Measurements from ENCODE around the gene PSMD1. TPM values are rescaled to one million over a fixed set of nuclear protein-coding genes. Genes with fewer than 3 reads are reported as not detected.
A peak's percentile ranks its signal among the peaks of the same experiment; 100 is the strongest.

Gene PSMD1
- total and polyA plus RNA-seq, 2 donors, result 40.4 to 87.6 TPM

DNA sequence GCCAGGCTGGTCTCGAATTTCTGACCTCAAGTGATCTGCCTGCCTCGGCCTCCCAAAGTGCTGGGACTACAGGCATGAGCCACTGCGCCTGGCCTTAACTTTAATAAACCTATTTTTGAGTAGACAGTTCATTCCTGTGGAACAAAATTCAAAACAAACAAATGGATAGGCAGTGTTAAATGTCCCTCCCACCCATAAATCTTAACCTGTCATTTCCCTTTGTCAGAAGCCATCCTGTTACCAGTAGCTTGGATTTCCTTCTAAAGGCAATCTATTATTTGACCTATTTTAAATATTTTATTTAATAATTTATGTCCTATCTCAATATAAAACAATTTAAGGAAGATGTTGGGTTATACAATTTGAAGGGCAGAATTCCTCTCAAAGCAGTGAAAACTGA is 25.9 kb upstream of the PSMD1 start:
- 88% methylated on average over 3 of the region's 3 CpGs for WGBS
- Histone ChIP-seq H3K4me1 (ENCODE audit: control insufficient read depth in 2 of 2, insufficient read depth in 2 of 2, low read length in 2 of 2) (no peaks in the 10 kb centered on the region), H3K36me3 (ENCODE audit: control insufficient read depth in 2 of 2, insufficient read depth in 2 of 2, low read length in 1 of 2) (no peaks in the 10 kb centered on the region), H3K27ac (ENCODE audit: low read depth in 1 of 2, low read length in 1 of 2) (no peak overlapping the region), H3K4me3 (ENCODE audit: low read length in 2 of 2) (no peak overlapping the region), H3K9me3 (ENCODE audit: control insufficient read depth in 2 of 2, insufficient read depth in 1 of 2, low read length in 1 of 2) (no peaks in the 10 kb centered on the region), H3K27me3 (ENCODE audit: control insufficient read depth in 2 of 2, insufficient read depth in 1 of 2, low read length in 1 of 2) (peaks cover 7 to 40% of the 10 kb centered on the region in 2 donors)
- no peak for DNase-seq (ENCODE audit: low read depth in 6 of 9, low spot score in 9 of 9)

DNA sequence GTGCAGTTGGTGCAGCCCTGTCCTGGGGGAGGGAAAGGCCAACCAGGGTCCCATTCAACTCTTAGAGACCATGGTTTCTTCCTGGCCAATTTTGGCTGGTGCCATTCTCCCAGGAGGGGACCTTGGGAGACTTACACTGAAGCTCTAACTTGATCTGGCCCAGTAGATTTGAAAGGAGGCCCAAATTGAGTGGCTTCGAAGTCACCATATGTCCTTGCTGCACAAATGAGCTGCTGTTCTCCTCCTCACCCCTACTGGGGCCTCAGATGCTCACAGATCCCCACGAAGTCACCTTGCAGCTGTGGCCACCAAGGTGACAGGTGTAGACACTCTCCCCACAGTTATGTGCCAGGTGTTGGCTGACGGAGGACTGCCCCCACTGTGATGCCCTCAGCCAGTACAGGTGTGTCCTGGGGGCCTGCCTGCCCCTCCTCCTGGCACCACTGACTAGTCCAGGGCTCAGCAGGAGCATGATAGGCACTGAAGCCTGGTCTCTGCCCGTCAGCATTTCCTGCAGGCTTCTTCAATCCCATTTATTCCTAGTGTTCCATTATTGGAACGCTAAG is 24.0 kb upstream of the PSMD1 start:
- no peak overlapping the region for H3K27ac ChIP-seq (ENCODE audit: low read depth in 1 of 2, low read length in 1 of 2)
- no peak overlapping the region for H3K4me3 ChIP-seq (ENCODE audit: low read length in 2 of 2)
- no peak for DNase-seq (ENCODE audit: low read depth in 6 of 9, low spot score in 9 of 9)
- peaks cover 26 to 56% of the 10 kb centered on the region in 2 donors for H3K27me3 ChIP-seq (ENCODE audit: control insufficient read depth in 2 of 2, insufficient read depth in 1 of 2, low read length in 1 of 2)
- no peaks in the 10 kb centered on the region for H3K9me3 ChIP-seq (ENCODE audit: control insufficient read depth in 2 of 2, insufficient read depth in 1 of 2, low read length in 1 of 2)
- WGBS, result 80% methylated on average over 5 of the region's 5 CpGs
- no peaks in the 10 kb centered on the region for H3K36me3 ChIP-seq (ENCODE audit: control insufficient read depth in 2 of 2, insufficient read depth in 2 of 2, low read length in 1 of 2)
- H3K4me1 ChIP-seq (ENCODE audit: control insufficient read depth in 2 of 2, insufficient read depth in 2 of 2, low read length in 2 of 2), result no peaks in the 10 kb centered on the region

DNA sequence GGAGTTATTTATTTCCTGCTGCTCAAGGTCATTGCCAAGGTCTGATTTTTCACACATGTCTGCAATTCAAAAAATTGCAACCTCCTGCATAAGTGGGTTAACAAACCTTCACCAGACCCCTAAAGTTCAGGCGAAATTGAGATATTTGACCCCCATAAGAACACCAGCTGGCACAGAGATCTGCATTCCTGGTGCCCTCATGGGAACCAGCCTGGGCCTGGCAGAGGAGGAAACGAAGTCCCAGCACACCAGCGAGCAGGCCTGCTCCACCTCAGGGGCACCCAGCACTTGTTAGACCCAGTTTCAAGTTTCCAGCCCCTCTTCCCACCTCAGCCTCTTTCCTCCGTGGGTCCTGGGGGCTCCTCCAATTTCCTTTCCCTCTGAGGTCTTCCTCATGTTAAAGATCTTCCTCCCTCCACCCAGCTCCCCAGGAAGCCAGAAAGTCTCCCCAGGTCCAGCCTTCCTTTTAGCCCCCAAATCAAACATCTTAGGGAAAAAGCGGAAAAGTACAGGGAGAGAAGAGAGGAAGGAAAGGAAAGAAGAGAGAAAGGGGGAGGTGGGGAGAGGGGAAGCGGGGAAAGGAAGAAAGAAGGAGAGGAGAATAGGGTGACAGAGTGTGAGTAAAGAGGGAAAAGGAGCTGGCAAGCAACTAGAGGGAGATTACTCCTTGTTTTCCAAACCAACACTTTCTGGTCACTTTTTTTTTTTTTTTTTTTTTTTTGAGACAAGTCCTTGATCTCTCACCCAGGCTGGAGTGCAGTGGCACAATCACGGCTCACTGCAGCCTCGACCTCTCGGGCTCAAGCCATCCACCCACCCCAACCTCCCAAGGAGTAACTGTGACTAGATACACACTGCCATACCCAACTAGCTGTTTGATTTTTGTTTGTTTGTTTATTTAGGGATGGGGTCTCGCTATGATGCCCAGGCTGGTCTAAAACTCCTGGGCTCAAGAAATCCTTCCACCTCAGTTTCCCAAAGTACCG is 23.2 kb upstream of the PSMD1 start:
- Histone ChIP-seq H3K36me3 (ENCODE audit: control insufficient read depth in 2 of 2, insufficient read depth in 2 of 2, low read length in 1 of 2) (no peaks in the 10 kb centered on the region), H3K27ac (ENCODE audit: low read depth in 1 of 2, low read length in 1 of 2) (no peak overlapping the region), H3K27me3 (ENCODE audit: control insufficient read depth in 2 of 2, insufficient read depth in 1 of 2, low read length in 1 of 2) (peaks cover 33 to 58% of the 10 kb centered on the region in 2 donors), H3K4me1 (ENCODE audit: control insufficient read depth in 2 of 2, insufficient read depth in 2 of 2, low read length in 2 of 2) (peaks cover 0 to 3% of the 10 kb centered on the region in 2 donors), H3K4me3 (ENCODE audit: low read length in 2 of 2) (no peak overlapping the region), H3K9me3 (ENCODE audit: control insufficient read depth in 2 of 2, insufficient read depth in 1 of 2, low read length in 1 of 2) (no peaks in the 10 kb centered on the region)
- DNase-seq (ENCODE audit: low read depth in 6 of 9, low spot score in 9 of 9), result no peak
- WGBS, result 88% methylated on average over 11 of the region's 11 CpGs

DNA sequence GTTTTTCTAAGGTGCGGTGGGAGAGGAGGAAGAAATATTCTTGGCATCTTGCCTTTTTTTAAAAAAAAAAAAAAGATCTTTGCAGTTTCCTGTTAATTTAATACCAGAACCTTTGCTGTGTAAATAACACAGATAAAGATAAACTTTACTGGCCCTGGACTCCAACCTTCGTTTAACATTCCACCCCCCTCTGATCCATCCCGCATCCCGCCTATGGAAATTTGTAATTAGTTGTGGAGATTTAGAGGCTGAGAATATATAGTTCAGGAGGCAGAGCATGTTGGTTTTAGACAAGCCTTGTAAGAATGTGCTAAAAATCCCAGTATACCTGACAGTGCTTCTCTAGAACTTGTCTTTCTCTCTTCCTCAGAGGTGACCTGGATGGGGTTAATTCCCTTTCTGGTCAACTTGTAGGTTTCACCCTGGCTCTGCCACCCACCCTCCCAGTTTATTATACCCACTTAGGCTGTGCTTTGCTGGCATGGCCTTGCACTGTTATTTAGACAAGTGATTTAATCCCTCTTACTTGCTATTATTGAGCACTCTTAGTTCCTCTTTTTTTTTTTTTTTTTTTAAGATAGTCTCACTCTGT is 22.3 kb upstream of the PSMD1 start:
- no peaks in the 10 kb centered on the region for H3K36me3 ChIP-seq (ENCODE audit: control insufficient read depth in 2 of 2, insufficient read depth in 2 of 2, low read length in 1 of 2)
- peaks cover 0 to 3% of the 10 kb centered on the region in 2 donors for H3K4me1 ChIP-seq (ENCODE audit: control insufficient read depth in 2 of 2, insufficient read depth in 2 of 2, low read length in 2 of 2)
- no peak overlapping the region for H3K27ac ChIP-seq (ENCODE audit: low read depth in 1 of 2, low read length in 1 of 2)
- H3K27me3 ChIP-seq (ENCODE audit: control insufficient read depth in 2 of 2, insufficient read depth in 1 of 2, low read length in 1 of 2), result peaks cover 41 to 68% of the 10 kb centered on the region in 2 donors
- no peak for DNase-seq (ENCODE audit: low read depth in 6 of 9, low spot score in 9 of 9)
- no peak overlapping the region for H3K4me3 ChIP-seq (ENCODE audit: low read length in 2 of 2)
- 40% methylated on average over 4 of the region's 4 CpGs for WGBS
- H3K9me3 ChIP-seq (ENCODE audit: control insufficient read depth in 2 of 2, insufficient read depth in 1 of 2, low read length in 1 of 2), result no peaks in the 10 kb centered on the region

DNA sequence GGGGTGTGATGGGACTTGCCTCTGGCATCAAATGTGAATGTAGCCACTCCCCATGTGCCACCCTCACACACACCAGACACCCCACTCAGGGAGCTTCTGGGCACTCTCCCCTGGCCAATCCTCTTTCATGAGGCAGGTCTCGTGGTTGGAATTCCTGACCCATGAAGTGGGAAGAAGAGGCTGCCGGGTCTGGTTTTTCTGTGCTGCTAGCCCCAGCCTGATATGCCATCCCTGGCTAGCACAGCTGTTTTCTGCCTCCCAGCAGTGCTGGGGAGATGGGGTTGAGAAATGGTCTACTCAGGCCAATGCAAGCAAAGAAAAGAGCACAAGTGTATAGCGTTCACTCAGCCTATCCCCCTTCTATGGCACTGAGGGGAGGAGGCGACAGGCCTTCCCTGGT is 20.5 kb upstream of the PSMD1 start:
- Histone ChIP-seq H3K27ac (ENCODE audit: low read depth in 1 of 2, low read length in 1 of 2) (no peak overlapping the region), H3K27me3 (ENCODE audit: control insufficient read depth in 2 of 2, insufficient read depth in 1 of 2, low read length in 1 of 2) (peaks cover 48 to 85% of the 10 kb centered on the region in 2 donors), H3K4me3 (ENCODE audit: low read length in 2 of 2) (no peak overlapping the region), H3K9me3 (ENCODE audit: control insufficient read depth in 2 of 2, insufficient read depth in 1 of 2, low read length in 1 of 2) (no peaks in the 10 kb centered on the region), H3K36me3 (ENCODE audit: control insufficient read depth in 2 of 2, insufficient read depth in 2 of 2, low read length in 1 of 2) (no peaks in the 10 kb centered on the region), H3K4me1 (ENCODE audit: control insufficient read depth in 2 of 2, insufficient read depth in 2 of 2, low read length in 2 of 2) (peaks cover 0 to 3% of the 10 kb centered on the region in 2 donors)
- no peak for DNase-seq (ENCODE audit: low read depth in 6 of 9, low spot score in 9 of 9)
- WGBS, result 92% methylated on average over 4 of the region's 4 CpGs

DNA sequence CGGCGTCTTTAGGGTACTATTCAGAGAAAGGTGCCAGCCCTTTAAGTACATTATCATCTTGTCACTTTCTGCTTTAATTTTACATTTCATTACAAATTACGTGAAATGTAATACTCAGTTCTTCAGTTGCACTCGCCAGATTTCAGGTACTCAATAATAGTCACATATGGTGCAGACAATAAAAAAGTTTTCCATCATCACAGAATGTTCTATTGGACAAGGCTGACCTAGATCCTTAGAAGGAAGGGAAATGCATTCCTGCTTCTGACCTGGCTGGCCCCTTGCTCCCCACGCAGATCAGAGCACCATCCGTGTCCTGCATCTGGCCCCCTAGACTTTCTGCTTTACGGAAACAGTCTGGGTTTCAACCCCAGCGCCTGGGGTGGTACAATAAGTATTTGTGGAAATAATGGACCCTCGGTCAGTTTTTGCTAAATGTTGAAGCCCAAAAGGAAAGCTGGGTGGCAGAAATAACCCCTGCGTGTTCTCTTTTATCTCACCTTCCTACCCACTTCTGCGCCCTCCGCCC is 20.0 kb upstream of the PSMD1 start:
- WGBS, result 74% methylated on average over 12 of the region's 12 CpGs
- Histone ChIP-seq H3K27me3 (ENCODE audit: control insufficient read depth in 2 of 2, insufficient read depth in 1 of 2, low read length in 1 of 2) (peaks cover 48 to 90% of the 10 kb centered on the region in 2 donors), H3K4me1 (ENCODE audit: control insufficient read depth in 2 of 2, insufficient read depth in 2 of 2, low read length in 2 of 2) (peaks cover 0 to 3% of the 10 kb centered on the region in 2 donors), H3K27ac (ENCODE audit: low read depth in 1 of 2, low read length in 1 of 2) (no peak overlapping the region), H3K9me3 (ENCODE audit: control insufficient read depth in 2 of 2, insufficient read depth in 1 of 2, low read length in 1 of 2) (no peaks in the 10 kb centered on the region), H3K36me3 (ENCODE audit: control insufficient read depth in 2 of 2, insufficient read depth in 2 of 2, low read length in 1 of 2) (no peaks in the 10 kb centered on the region), H3K4me3 (ENCODE audit: low read length in 2 of 2) (no peak overlapping the region)
- no peak for DNase-seq (ENCODE audit: low read depth in 6 of 9, low spot score in 9 of 9)

DNA sequence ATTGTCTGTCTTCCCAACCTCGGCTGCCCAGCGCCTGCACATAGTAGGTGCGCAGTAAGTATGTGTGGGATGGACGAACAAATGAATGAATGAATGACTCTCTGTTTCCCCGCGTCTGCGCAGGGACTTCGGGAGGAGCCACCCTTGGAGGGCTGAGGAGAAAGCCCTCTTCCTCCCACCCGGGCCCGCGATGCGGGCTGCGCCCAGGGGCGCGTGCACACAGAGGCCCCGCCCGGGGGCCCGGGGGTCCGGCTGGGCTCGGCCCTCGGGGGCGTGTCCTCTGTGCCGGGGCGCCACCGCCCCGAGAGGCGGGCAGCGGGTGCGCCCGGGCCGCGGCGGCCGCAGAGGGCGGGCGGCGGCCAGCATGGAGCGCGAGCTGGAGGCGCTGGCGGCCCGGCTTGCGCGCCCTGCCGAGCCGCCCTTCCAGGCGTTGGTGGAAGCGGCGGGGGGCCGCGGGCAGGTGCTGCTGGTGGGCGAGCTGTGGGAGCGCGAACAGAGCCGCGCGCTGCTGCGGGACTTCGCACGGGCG is 19.4 kb upstream of the PSMD1 start, which contains the start of gene C2orf72:
C2orf72 (plus strand) TSS at position 322 of the 529 bp plus-strand sequence; CDS start at position 365, 43 bp downstream.
- Histone ChIP-seq H3K4me3 (ENCODE audit: low read length in 2 of 2) (peak within 1 kb of the TSS in 1 of 2 donors; percentile 37), H3K9me3 (ENCODE audit: control insufficient read depth in 2 of 2, insufficient read depth in 1 of 2, low read length in 1 of 2) (no peaks in the 10 kb centered on the region), H3K36me3 (ENCODE audit: control insufficient read depth in 2 of 2, insufficient read depth in 2 of 2, low read length in 1 of 2) (no peaks in the 10 kb centered on the region), H3K27me3 (ENCODE audit: control insufficient read depth in 2 of 2, insufficient read depth in 1 of 2, low read length in 1 of 2) (peaks cover 48 to 90% of the 10 kb centered on the region in 2 donors), H3K4me1 (ENCODE audit: control insufficient read depth in 2 of 2, insufficient read depth in 2 of 2, low read length in 2 of 2) (peaks cover 0 to 3% of the 10 kb centered on the region in 2 donors), H3K27ac (ENCODE audit: low read depth in 1 of 2, low read length in 1 of 2) (no peak within 1 kb of the TSS)
- no peak for DNase-seq (ENCODE audit: low read depth in 6 of 9, low spot score in 9 of 9)
- WGBS, result 2% methylated on average over 61 of the region's 61 CpGs

DNA sequence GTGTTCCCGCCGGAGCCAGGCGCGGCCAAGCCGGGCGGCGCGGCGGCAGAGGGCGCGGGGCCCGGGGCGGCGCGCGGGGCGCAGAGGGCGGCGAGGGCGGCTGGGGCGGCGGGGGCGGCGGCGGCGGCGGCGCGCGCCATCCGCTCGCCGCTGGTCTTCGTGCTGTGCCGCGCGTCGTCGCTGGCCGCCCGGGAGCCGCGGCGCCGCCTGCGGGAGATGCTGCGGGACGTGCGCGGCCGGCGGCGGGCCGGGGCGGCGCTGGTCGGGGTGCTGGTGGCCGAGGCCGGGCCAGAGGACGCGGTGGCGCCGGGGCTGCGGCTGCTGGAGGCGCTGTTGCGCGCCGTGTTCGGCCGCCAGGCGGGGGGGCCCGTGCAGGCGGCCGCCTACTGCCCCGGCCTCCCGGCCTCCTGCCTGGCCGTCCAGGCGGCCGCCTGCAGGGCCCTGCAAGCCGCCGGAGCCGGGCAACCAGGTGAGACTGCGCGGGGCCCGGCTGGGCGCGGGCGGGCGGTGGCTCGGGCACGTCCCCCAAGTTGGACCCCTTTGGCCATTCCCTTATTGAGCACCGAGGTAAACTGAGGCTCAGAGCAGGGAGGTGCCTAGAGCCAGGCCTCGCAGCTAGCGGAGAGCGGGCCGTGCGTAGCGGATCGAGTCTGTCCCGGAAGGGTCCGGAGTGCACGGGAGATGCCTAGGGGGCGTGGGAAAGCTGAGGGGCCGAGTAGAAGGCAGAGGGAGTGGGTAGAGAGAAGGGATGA is 18.8 kb upstream of the PSMD1 start:
- 2% methylated on average over 104 of the region's 104 CpGs for WGBS
- Histone ChIP-seq H3K27me3 (ENCODE audit: control insufficient read depth in 2 of 2, insufficient read depth in 1 of 2, low read length in 1 of 2) (peaks cover 48 to 89% of the 10 kb centered on the region in 2 donors), H3K36me3 (ENCODE audit: control insufficient read depth in 2 of 2, insufficient read depth in 2 of 2, low read length in 1 of 2) (no peaks in the 10 kb centered on the region), H3K4me1 (ENCODE audit: control insufficient read depth in 2 of 2, insufficient read depth in 2 of 2, low read length in 2 of 2) (peaks cover 0 to 3% of the 10 kb centered on the region in 2 donors), H3K27ac (ENCODE audit: low read depth in 1 of 2, low read length in 1 of 2) (no peak overlapping the region), H3K9me3 (ENCODE audit: control insufficient read depth in 2 of 2, insufficient read depth in 1 of 2, low read length in 1 of 2) (no peaks in the 10 kb centered on the region), H3K4me3 (ENCODE audit: low read length in 2 of 2) (peak overlapping the region in 1 of 2 donors; percentile 37)
- DNase-seq (ENCODE audit: low read depth in 6 of 9, low spot score in 9 of 9), result no peak
